ENCODE measurements around the gene C20orf204.

Gene C20orf204

DNA sequence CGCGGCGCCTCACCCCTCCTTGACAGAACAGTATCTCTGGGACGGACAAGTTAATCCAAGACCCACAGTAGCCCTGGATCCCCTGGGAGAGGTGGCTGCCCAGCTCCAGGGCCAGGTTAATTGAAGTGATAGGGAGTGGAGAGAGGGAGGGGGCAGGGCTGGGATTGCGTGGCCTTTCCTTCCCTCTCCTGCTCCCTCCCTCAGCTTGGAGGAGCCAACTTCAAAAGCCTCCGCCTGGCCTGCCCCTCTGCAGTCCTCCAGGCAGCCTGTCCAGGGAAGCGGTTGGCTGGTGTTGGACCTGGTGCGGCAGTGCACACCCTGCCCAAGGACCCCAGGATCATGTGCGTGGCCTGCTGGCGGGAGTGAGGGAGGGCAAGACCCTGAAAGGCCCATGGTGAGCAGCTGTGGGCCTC is at the start of gene C20orf204:
C20orf204 (plus strand) TSS at position 250 of the 413 bp plus-strand sequence; CDS start at position 392, 142 bp downstream.
- TF ChIP-seq CTCF (conservative IDR thresholded peaks at IDR 0.05; ENCODE audit: low read depth, low read length) = no peak
- H3K4me3 ChIP-seq (ENCODE audit: low read length) = no peak within 1 kb of the TSS
- DNase-seq (ENCODE audit: low read depth) = no peak

DNA sequence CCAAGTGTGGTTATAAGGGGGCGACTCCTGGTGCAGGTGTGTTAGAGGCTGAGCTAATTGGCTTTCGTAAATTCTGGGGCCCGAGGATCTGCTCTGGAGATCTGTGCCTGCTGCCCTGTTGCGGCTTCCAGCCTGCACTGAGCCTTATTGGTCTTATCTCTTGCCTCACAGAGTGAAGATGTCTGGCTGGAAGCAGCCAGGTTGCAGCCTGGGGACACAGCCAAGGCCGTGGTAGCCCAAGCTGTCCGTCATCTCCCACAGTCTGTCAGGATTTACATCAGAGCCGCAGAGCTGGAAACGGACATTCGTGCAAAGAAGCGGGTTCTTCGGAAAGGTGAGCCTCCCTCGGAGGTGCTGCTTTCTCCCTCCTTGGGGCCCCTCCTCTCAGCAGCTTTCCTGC is 35.1 kb upstream of the C20orf204 start:
- H3K4me3 ChIP-seq (ENCODE audit: low read length) = no peak overlapping the region
- no peak for TF ChIP-seq CTCF (conservative IDR thresholded peaks at IDR 0.05; ENCODE audit: low read depth, low read length)
- no peak for DNase-seq (ENCODE audit: low read depth)

DNA sequence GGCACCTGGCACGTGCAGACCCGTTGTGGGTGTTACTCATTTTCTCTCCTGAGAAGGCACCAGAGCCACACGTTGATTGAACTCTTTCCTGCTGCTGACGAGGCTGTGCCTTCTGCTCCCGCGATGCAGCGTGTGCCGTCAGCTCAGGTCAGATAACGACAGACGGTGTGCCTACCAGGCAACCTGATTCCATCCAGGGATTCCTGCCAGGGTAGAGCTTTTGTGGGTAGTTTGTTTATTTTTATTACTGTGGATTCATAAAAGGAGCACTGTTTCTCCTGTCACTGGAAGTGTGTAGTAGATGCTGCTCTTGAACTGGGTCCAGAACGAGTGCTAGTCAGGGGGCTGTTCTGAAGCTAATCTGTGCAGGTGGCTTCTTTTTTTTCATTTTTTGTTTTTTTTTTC is 34.4 kb upstream of the C20orf204 start:
- H3K4me3 ChIP-seq (ENCODE audit: low read length) = no peak overlapping the region
- no peak for TF ChIP-seq CTCF (conservative IDR thresholded peaks at IDR 0.05; ENCODE audit: low read depth, low read length)
- DNase-seq (ENCODE audit: low read depth) = no peak

DNA sequence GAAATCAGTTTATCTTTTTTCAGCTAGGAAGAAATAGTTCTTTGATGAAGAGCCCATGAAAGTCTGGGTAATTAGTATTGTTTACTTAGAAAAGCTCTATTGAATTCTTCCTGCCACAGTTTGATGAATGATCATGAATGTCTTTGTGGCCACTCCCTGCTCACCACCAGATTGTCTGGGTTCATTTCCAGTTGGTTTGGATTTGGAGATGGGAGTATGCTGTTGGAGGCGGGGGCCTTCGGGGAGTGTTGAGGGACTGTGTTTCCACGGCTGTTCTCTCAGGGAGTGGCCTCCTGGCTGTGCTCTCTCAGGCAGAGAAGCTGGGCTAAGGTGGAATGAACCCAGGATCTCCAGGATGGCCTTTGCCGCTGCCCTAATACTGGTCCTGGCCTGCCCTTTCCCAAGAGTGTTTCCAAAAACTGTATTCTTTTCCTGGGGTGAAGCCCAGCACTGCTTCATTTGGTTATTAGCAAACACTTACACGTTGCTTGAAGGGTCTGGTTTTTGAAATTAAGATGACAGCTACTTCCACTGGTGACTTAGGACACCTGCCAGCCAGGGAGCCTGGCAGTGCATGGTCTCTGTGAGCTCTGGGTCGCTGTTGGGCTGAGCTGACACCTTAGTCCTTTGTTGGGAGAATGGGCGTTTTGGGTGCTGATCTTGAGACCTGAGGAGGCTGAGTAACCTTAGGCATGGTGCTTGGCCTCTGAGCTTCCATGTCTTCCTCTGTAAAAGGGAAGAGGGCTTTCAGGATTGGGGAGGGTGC is 31.8 kb upstream of the C20orf204 start:
- no peak for TF ChIP-seq CTCF (conservative IDR thresholded peaks at IDR 0.05; ENCODE audit: low read depth, low read length)
- no peak for DNase-seq (ENCODE audit: low read depth)
- H3K4me3 ChIP-seq (ENCODE audit: low read length) = no peak overlapping the region

GRCh38 chr20:64005394-64005793 is 30.6 kb upstream of the C20orf204 start:
- no peak overlapping the region for H3K4me3 ChIP-seq (ENCODE audit: low read length)
- no peak for DNase-seq (ENCODE audit: low read depth)
- no peak for TF ChIP-seq CTCF (conservative IDR thresholded peaks at IDR 0.05; ENCODE audit: low read depth, low read length)

GRCh38 chr20:64006490-64006889 is 29.5 kb upstream of the C20orf204 start:
- no peak for TF ChIP-seq CTCF (conservative IDR thresholded peaks at IDR 0.05; ENCODE audit: low read depth, low read length)
- no peak overlapping the region for H3K4me3 ChIP-seq (ENCODE audit: low read length)
- no peak for DNase-seq (ENCODE audit: low read depth)

GRCh38 chr20:64006902-64007301 is 29.1 kb upstream of the C20orf204 start:
- DNase-seq (ENCODE audit: low read depth) = no peak
- no peak overlapping the region for H3K4me3 ChIP-seq (ENCODE audit: low read length)
- TF ChIP-seq CTCF (conservative IDR thresholded peaks at IDR 0.05; ENCODE audit: low read depth, low read length) = no peak

Measured in retinal pigment epithelial cell (primary cell).